Brain pericyte (primary cell): Measurements from ENCODE around the gene PACS1.

Source experiments
- DNase-seq: peaks from one replicate; pipeline ENCODE4 v3.0.0-alpha.2; 2012; ENCODE audit warnings: low read depth, low spot score

PACS1 gene

GRCh38 chr11:66224226-66224855 is 154.3 kb downstream of the PACS1 start:
- DNase-seq = no peak

- DNase-seq = no peak
These were observed 155.0 kb downstream of the PACS1 start for GRCh38 chr11:66225066-66225465.

- no peak for DNase-seq
These were observed 156.0 kb downstream of the PACS1 start for GRCh38 chr11:66226101-66226500.

- DNase-seq = no peak
These were observed 157.6 kb downstream of the PACS1 start for GRCh38 chr11:66227700-66228099.

GRCh38 chr11:66228521-66228920 is 158.4 kb downstream of the PACS1 start:
- no peak for DNase-seq

GRCh38 chr11:66230156-66230555 is 160.1 kb downstream of the PACS1 start:
- no peak for DNase-seq

GRCh38 chr11:66230978-66231377 is 160.9 kb downstream of the PACS1 start:
- DNase-seq = no peak

- DNase-seq = no peak
These were observed 161.5 kb downstream of the PACS1 start for GRCh38 chr11:66231561-66231960.

GRCh38 chr11:66232769-66233168 is 162.7 kb downstream of the PACS1 start:
- DNase-seq = no peak

- DNase-seq = no peak
These were observed 163.2 kb downstream of the PACS1 start for GRCh38 chr11:66233301-66233700.

- DNase-seq = no peak
These were observed 165.1 kb downstream of the PACS1 start for GRCh38 chr11:66235141-66235540.

- DNase-seq = no peak
These were observed 167.8 kb downstream of the PACS1 start for GRCh38 chr11:66237867-66238266.

GRCh38 chr11:66238786-66239413 is 168.8 kb downstream of the PACS1 start:
- no peak for DNase-seq

GRCh38 chr11:66239511-66239910 is 169.4 kb downstream of the PACS1 start:
- no peak for DNase-seq

- DNase-seq = no peak
These were observed 170.1 kb downstream of the PACS1 start for GRCh38 chr11:66239998-66240780.

- no peak for DNase-seq
These were observed 170.7 kb downstream of the PACS1 start for GRCh38 chr11:66240781-66241136.

GRCh38 chr11:66242095-66242765 is 172.2 kb downstream of the PACS1 start:
- no peak for DNase-seq

GRCh38 chr11:66243782-66244535 is 173.9 kb downstream of the PACS1 start:
- no peak for DNase-seq

- no peak for DNase-seq
These were observed 177.2 kb downstream of the PACS1 start for GRCh38 chr11:66247295-66247694.

GRCh38 chr11:66247801-66248200 is 177.7 kb downstream of the PACS1 start:
- DNase-seq = no peak

GRCh38 chr11:66248903-66249302 is 178.8 kb downstream of the PACS1 start:
- DNase-seq = no peak

- DNase-seq = no peak
These were observed 181.7 kb downstream of the PACS1 start for GRCh38 chr11:66251809-66252208.
